Measurements from ENCODE around the gene MBNL2. TPM values are rescaled to one million over a fixed set of nuclear protein-coding genes. Genes with fewer than 3 reads are reported as not detected.

MBNL2 gene
- total and polyA plus RNA-seq, 2 of the 13 experiments (the other 11 are each of a cell fraction or from before 2014, with no cell fraction given), result 30.8 to 59.0 TPM

DNA sequence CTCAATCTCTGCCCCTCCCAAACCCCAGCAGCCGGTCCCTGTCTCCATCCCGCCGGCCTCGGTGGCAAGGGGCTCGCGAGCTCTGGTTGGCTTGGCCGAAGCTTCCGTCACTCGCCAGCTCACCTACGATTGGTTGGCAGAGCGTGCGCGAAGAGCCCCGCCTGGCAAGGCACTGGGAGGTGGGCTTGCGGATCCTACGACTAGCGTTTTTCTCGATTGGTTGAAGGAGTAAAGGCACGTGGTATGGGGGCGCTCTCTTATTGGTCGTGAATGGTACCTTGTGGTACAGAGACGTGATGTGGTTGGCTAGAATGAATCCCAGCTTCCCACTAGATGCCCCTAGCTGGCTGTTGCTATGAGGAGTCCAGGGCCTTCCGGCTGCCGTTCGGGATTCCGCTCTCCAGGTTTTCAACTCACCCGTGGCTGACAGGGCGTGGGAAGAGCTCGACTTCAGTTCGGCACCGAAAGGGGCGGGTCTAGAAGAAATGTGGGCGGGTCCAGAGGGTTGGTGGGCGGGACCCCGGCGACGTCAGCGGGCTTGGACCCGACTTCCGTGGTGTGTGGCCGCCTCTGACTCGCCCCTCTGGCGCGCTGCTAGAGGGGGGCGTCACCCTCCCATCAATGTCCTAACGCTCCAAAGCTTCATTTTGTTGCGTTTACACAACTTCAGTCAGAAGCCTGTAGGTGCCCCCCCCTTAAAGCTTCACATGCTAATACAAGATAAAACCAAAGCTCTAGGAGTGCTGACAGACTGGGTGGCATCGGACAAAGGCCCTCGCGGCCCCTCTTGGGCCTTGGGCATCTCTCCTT lies 211.0 kb downstream of the MBNL2 start (continued):
- no peak for TF ChIP-seq ZBTB7A (CRISPR knock-in tag; IDR thresholded peaks at IDR 0.05)
- TF ChIP-seq MXI1 (IDR thresholded peaks at IDR 0.05; ENCODE audit: borderline replicate concordance, low read depth, low read length), result peak; percentile 56; the same call in 1 of the 3 replicates
- peak; percentile 99 for TF ChIP-seq RFX5 (IDR thresholded peaks at IDR 0.05; ENCODE audit: low read depth, low read length)
- TF ChIP-seq, protein P1, sequence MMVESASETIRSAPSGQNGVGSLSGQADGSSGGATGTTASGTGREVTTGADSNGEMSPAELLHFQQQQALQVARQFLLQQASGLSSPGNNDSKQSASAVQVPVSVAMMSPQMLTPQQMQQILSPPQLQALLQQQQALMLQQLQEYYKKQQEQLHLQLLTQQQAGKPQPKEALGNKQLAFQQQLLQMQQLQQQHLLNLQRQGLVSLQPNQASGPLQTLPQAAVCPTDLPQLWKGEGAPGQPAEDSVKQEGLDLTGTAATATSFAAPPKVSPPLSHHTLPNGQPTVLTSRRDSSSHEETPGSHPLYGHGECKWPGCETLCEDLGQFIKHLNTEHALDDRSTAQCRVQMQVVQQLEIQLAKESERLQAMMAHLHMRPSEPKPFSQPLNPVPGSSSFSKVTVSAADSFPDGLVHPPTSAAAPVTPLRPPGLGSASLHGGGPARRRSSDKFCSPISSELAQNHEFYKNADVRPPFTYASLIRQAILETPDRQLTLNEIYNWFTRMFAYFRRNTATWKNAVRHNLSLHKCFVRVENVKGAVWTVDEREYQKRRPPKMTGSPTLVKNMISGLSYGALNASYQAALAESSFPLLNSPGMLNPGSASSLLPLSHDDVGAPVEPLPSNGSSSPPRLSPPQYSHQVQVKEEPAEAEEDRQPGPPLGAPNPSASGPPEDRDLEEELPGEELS (CRISPR knock-in tag; IDR thresholded peaks at IDR 0.05), result peak; percentile 42; the same call in 1 of the 2 replicates
- TF ChIP-seq SOX13 (IDR thresholded peaks at IDR 0.05), result no peak
- TF ChIP-seq SOX13 (CRISPR knock-in tag; conservative IDR thresholded peaks at IDR 0.05 in 1 of 2, IDR thresholded peaks at IDR 0.05 in 1 of 2), result peak in 1 of 2 experiments; percentile 19; a peak in 1 of 4 replicates
- TF ChIP-seq, protein P2, sequence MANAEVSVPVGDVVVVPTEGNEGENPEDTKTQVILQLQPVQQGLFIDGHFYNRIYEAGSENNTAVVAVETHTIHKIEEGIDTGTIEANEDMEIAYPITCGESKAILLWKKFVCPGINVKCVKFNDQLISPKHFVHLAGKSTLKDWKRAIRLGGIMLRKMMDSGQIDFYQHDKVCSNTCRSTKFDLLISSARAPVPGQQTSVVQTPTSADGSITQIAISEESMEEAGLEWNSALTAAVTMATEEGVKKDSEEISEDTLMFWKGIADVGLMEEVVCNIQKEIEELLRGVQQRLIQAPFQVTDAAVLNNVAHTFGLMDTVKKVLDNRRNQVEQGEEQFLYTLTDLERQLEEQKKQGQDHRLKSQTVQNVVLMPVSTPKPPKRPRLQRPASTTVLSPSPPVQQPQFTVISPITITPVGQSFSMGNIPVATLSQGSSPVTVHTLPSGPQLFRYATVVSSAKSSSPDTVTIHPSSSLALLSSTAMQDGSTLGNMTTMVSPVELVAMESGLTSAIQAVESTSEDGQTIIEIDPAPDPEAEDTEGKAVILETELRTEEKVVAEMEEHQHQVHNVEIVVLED (CRISPR knock-in tag; IDR thresholded peaks at IDR 0.05; ENCODE audit: borderline replicate concordance), result peak; percentile 84
- TF ChIP-seq, protein P3, sequence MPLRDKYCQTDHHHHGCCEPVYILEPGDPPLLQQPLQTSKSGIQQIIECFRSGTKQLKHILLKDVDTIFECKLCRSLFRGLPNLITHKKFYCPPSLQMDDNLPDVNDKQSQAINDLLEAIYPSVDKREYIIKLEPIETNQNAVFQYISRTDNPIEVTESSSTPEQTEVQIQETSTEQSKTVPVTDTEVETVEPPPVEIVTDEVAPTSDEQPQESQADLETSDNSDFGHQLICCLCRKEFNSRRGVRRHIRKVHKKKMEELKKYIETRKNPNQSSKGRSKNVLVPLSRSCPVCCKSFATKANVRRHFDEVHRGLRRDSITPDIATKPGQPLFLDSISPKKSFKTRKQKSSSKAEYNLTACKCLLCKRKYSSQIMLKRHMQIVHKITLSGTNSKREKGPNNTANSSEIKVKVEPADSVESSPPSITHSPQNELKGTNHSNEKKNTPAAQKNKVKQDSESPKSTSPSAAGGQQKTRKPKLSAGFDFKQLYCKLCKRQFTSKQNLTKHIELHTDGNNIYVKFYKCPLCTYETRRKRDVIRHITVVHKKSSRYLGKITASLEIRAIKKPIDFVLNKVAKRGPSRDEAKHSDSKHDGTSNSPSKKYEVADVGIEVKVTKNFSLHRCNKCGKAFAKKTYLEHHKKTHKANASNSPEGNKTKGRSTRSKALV (CRISPR knock-in tag; IDR thresholded peaks at IDR 0.05), result peak; percentile 70; the same call in 1 of the 2 replicates
- TF ChIP-seq FOSL2 (CRISPR knock-in tag; IDR thresholded peaks at IDR 0.05), result peak; percentile 56
- 0 out of 2 replicates have a peak, but pooled peaks have one; percentile 40 for TF ChIP-seq ZNF839 (CRISPR knock-in tag; IDR thresholded peaks at IDR 0.05; ENCODE audit: borderline replicate concordance)
- no peak for TF ChIP-seq MTF2 (CRISPR knock-in tag; IDR thresholded peaks at IDR 0.05; ENCODE audit: borderline replicate concordance)
- TF ChIP-seq, protein P4, sequence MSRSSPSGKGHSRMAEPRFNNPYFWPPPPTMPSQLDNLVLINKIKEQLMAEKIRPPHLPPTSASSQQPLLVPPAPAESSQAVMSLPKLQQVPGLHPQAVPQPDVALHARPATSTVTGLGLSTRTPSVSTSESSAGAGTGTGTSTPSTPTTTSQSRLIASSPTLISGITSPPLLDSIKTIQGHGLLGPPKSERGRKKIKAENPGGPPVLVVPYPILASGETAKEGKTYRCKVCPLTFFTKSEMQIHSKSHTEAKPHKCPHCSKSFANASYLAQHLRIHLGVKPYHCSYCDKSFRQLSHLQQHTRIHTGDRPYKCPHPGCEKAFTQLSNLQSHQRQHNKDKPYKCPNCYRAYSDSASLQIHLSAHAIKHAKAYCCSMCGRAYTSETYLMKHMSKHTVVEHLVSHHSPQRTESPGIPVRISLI (CRISPR knock-in tag; IDR thresholded peaks at IDR 0.05; ENCODE audit: borderline replicate concordance), result no peak
- TF ChIP-seq ZNF121 (CRISPR knock-in tag; IDR thresholded peaks at IDR 0.05), result no peak
- no peak for TF ChIP-seq ZBTB3 (CRISPR knock-in tag; IDR thresholded peaks at IDR 0.05; ENCODE audit: borderline replicate concordance, low read depth)
- TF ChIP-seq RBM22 (optimal IDR thresholded peaks at IDR 0.05; ENCODE audit: low read length), result no peak
- TF ChIP-seq POLR2AphosphoS5 (IDR thresholded peaks at IDR 0.05; ENCODE audit: low read depth, low read length), result peak; percentile 61
- TF ChIP-seq, protein P5, sequence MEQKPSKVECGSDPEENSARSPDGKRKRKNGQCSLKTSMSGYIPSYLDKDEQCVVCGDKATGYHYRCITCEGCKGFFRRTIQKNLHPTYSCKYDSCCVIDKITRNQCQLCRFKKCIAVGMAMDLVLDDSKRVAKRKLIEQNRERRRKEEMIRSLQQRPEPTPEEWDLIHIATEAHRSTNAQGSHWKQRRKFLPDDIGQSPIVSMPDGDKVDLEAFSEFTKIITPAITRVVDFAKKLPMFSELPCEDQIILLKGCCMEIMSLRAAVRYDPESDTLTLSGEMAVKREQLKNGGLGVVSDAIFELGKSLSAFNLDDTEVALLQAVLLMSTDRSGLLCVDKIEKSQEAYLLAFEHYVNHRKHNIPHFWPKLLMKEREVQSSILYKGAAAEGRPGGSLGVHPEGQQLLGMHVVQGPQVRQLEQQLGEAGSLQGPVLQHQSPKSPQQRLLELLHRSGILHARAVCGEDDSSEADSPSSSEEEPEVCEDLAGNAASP (CRISPR knock-in tag; IDR thresholded peaks at IDR 0.05; ENCODE audit: borderline replicate concordance), result peak; percentile 47
- peak; percentile 80; the same call in 1 of the 2 replicates for TF ChIP-seq FOXK1 (CRISPR knock-in tag; IDR thresholded peaks at IDR 0.05; ENCODE audit: borderline replicate concordance, low read depth)
- peak; percentile 46 for TF ChIP-seq PHF8 (CRISPR knock-in tag; IDR thresholded peaks at IDR 0.05)
- TF ChIP-seq ZNF615 (CRISPR knock-in tag; IDR thresholded peaks at IDR 0.05; ENCODE audit: borderline replicate concordance), result no peak
